Mammary epithelial cell (primary cell): ENCODE data around the gene ZNF408.

Experiments used
- CTCF ChIP-seq, 2 donors: IDR thresholded peaks in 1 of 2; conservative IDR thresholded peaks in 1 of 2; 2 replicates each; pipeline ENCODE4 v1.5.1; 2011 to 2012; ENCODE audit warnings: inconsistent platforms in 2 of 2, low read length in 2 of 2, mild to moderate bottlenecking in 2 of 2, control low read depth in 1 of 2, low read depth in 1 of 2; ENCODE audit not compliant: insufficient read depth in 1 of 2; ENCODE audit errors: extremely low read depth in 1 of 2
- EZH2 ChIP-seq: IDR thresholded peaks from 2 replicates; pipeline ENCODE4 v1.6.1; 2012; ENCODE audit warnings: low read length, inconsistent platforms, borderline replicate concordance

- TF ChIP-seq EZH2 (no peak), CTCF (conservative IDR thresholded peaks at IDR 0.05 in 1 of 2, IDR thresholded peaks at IDR 0.05 in 1 of 2; ENCODE audit: extremely low read depth in 1 of 2, insufficient read depth in 1 of 2, low read depth in 1 of 2, low read length in 2 of 2) (no peak)
These were observed 2.2 kb upstream of the ZNF408 start for GRCh38 chr11:46698597-46698996.
